GOT3 (cell line): Measurements from ENCODE around the gene RNASE7.
"Not testable (repeated sequence)": the region's sequence is repeated elsewhere in the genome, so short reads cannot be mapped to it uniquely, and the experiment has no call there.

Source experiments
- DNase-seq: peaks from one replicate; lab custom pipeline; 2025; ENCODE audit warnings: mixed read lengths; lab: John Stamatoyannopoulos, UW

RNASE7 gene

GRCh38 chr14:21023817-21024584 is 18.2 kb upstream of the RNASE7 start:
- no peak for DNase-seq

- DNase-seq = no peak
These were observed 17.4 kb upstream of the RNASE7 start, which contains the start of gene NDRG2 for GRCh38 chr14:21024585-21025370. Gene NDRG2 (minus strand): TSS chr14:21025061. CDS start chr14:21023315, 1,746 bp downstream.

GRCh38 chr14:21025371-21026273 is 16.5 kb upstream of the RNASE7 start:
- DNase-seq = no peak

- DNase-seq = no peak
These were observed 15.7 kb upstream of the RNASE7 start for GRCh38 chr14:21026274-21026987.

GRCh38 chr14:21026988-21027315 is 15.2 kb upstream of the RNASE7 start:
- DNase-seq = no peak

DNA sequence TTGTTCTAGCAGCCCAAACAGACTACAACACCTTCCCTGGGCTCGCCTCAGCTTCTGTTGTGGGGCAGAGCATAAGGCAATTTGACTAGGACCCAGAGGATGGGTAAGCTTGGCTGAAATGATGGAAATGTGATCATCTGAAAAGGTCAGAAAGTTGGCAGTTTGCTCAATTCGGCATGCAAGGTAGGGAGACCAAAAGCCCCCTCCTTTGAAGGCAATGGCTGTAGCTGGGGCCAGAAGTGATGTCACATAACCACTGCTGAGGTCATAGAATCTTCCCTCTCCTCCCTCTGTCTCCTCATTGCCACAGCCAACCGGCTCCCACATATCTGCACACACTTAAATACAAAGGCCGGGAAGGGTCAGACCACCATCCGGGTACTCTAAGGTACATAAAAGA is 12.2 kb upstream of the RNASE7 start, which contains the start of gene TPPP2:
TPPP2 (plus strand) TSS at position 301 of the 400 bp plus-strand sequence. CDS start 365 bp downstream, outside the sequence.
- DNase-seq = no peak

DNA sequence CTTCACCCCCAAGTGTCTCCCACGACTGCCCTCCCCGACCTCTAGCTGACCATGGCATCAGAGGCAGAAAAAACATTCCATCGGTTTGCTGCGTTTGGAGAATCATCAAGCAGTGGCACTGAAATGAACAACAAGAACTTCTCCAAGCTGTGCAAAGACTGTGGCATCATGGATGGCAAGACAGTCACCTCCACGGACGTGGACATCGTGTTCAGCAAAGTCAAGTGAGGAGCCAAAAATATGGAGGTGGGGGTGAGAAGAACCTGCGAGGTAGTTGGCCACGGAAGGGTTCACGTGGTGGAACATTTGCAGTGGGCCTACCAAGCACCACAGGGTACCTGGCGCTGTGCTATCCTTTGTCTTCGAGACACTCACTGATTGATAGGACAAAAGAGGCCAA is 11.6 kb upstream of the RNASE7 start:
- no peak for DNase-seq

- DNase-seq = no peak
These were observed 9.6 kb upstream of the RNASE7 start for GRCh38 chr14:21032326-21033132.

DNA sequence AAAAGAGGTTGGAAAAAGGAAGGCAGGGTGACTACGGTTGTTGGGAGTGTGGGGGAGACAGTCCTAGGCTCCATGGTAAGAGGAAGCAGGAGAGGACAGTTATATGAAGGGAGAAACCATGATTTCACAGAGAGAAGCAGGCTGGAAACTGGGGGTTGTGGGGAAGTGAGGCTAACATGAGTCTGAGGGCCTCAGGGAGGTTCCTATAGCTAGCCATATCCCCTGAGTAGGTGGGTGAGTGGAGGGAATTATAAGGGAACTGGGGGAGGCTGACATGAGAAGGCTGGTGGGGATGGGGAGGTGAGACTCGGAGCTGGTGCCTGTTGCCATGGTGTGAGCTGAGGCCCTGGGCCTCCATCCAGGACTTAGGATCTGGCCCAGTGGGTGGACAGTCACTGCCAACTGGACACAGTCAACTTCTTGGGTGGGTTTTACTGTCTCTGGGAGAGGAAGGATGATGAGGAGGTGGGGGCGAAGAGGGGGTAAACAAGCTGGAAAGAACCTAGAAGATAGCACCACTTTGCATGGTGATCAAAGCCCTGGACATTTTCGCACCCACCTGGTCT is 8.9 kb upstream of the RNASE7 start:
- no peak for DNase-seq

GRCh38 chr14:21034707-21035106 is 7.5 kb upstream of the RNASE7 start, which contains the start of gene RNASE13:
Gene RNASE13 (minus strand): TSS chr14:21034807. CDS start chr14:21034288, 519 bp downstream.
- DNase-seq = no peak

- DNase-seq = no peak
These were observed 5.4 kb upstream of the RNASE7 start for GRCh38 chr14:21036751-21037150.

DNA sequence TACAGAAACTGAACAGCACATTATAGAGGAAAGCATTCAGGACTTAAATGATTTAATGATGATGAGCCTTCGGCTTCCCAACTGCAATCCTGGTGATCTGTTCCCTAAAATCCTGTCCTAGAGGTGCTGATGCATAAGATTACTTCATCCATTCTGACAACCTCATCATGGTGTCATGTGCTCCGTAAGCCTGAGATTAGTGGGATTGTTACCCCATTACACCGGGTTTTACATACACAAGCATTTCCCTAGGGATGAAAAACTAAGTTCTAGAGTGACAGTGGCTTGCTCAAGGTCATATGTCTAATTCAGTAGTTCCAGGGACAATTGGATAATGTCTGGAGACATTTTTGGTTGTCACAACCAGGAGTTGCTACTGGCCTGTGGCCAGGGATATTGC is 5.0 kb upstream of the RNASE7 start:
- no peak for DNase-seq

DNA sequence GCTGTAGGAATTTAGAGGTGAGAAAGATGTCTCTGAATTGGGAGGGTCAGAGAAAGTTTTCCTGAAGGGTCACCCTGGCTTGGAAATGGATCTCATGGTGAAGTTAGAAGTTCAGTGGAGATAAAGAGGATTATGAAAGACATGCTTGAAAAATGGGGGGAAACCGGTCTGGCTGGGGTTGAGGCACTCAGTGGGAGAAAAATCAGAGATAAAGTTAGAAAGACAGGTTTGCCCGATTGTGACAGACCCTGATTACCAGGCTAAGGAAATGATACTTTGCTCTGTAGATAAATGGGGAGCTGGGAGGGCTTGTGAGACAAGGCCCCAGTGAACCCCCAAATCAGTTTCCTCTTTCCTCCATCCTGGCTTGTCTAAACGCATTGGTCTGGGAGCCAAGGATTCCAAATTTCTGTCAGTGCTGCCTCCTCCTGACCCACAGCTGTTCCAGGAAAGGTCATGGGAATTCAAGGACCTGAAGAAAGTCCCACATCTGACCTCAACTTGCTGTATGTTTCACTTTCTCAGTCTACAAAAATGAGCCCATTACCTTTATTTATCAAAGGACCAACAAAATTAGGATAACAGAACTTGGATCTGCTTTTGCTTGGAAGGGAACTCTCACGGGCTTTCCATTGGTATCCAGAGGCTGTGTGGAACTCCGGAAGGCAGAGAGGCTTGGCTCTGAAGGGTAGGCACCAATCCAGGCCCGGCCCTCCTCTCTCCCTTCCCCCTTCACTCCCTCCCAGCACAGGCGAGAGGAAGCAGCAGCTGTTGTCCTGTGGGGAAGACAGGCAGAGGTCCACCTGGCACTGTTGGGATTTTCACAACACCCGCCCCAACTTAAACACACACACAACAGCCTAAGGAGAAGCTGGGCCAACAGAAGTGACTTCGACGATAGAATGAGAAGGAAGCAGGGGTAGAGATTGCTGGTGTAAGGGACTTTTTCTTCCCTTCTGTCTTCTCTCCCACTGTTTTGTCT is 3.4 kb upstream of the RNASE7 start:
- no peak for DNase-seq

DNA sequence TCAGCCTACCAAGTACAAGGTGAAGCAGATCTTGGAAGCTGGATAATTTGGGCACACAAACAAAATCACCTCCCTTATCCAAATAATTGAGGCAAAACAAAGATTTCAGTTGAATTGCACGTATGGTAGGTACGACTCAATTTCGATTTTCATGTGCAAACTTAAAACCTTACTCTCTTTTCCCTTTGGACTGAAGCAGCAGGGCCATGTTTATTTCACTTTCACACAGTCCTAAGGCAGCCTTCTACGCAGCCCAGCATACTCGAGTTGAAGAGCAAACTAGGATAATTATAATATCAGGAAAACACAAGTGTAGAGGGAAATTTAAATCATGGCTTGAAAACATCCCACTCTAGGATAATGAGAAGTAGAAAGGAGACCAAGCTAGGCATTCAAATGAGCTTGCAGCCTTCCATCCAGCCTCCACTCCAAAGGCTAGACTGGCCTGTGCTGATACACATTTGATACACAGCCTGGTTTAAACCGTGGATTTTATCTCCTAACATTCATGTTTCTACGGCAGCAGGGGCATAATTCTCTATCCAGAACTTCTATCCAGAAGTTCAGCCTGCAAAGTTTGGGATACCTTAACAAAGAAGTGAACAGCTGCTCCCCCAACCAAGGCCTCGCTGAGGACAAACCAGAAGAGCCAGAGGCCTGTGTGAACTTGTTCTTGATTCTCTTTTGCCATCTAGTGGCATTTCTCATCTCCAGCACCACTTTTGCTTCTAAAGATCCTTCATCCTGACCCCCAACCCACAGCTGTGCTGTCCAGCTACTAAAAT is 2.4 kb upstream of the RNASE7 start:
- DNase-seq = no peak

DNA sequence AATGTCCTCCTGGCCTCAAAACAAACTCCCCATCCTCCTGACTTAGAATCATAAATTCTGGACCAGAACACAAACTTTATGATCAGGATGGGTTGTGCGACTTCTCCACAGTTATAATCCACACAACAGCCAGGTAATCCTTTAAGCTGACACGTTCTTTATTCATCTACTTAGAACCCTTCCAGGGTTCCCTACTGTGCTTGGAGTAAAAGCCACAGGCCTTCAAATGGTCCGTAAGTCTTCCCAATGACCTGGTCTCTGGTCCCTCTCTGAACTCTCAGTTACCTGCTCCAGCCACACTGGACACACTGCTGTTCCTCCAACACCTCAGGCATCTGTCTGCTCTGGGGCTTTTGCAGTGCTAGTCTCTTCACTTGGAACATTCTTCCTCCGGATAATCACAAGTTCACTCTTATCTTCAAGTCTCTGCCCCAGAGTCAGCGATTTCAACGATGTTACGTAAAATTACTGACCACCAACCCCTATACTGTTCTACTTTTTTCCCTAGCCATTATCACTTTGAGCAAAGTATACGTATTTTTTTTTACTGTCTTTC is 1.7 kb upstream of the RNASE7 start:
- no peak for DNase-seq

GRCh38 chr14:21040941-21041340 is 1.2 kb upstream of the RNASE7 start:
- DNase-seq = not testable (repeated sequence)

DNA sequence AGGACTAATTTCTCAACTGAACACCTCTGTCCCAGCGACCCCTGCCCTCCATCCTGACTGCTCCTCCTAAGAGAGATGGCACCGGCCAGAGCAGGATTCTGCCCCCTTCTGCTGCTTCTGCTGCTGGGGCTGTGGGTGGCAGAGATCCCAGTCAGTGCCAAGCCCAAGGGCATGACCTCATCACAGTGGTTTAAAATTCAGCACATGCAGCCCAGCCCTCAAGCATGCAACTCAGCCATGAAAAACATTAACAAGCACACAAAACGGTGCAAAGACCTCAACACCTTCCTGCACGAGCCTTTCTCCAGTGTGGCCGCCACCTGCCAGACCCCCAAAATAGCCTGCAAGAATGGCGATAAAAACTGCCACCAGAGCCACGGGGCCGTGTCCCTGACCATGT is 756 bp downstream of the RNASE7 start:
- DNase-seq = no peak
